Pons (tissue), 1 donor: Measurements from ENCODE around the gene TBC1D22A.

Experiments used
- DNase-seq: peaks from one replicate; pipeline ENCODE4 v3.0.0-alpha.2; 2016; ENCODE audit warnings: low spot score

TBC1D22A gene

DNA sequence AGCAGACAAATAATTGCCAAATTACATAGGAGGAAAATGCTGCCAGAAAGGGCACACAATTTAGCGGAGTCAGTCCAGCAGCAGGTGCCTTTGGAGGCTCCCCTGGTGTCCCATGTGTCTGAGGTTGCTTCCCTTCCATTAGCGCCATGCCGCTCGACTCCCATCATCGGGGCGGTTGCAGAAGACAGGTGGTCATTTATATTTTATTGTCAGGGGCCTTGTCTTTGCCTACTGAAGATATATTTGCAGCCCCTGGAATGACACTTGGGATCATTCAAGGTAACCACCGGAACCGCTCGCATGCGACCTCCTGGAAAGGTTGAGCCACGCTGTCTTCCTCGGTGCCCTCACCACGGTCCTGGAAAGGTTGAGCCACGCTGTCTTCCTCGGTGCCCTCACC, 298.3 kb downstream of the TBC1D22A start:
- no peak for DNase-seq

GRCh38 chr22:47061226-47061625, 298.8 kb downstream of the TBC1D22A start:
- no peak for DNase-seq

DNA sequence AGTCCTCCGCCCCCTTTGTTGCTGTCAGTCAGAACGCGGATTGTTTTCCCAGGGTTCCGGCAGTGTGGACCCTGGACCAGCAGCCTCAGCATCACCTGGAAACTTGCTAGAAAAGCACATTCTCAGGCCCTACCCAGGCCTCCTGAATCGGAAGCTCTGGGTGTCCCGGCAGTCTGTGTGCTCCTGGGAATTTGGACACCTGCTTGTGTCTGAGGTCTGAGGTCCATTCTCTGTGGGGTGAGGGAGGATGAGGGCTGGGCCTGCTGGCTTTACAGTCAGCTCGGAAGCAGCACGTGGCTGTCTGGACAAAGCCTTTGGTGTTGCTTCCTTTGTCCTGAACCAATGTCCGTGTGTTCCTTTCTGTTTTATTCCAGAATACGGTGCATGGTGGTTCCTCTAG, 299.7 kb downstream of the TBC1D22A start:
- DNase-seq = no peak

GRCh38 chr22:47063071-47063509, 300.6 kb downstream of the TBC1D22A start:
- no peak for DNase-seq

GRCh38 chr22:47063606-47064005, 301.2 kb downstream of the TBC1D22A start:
- no peak for DNase-seq

GRCh38 chr22:47064016-47064415, 301.6 kb downstream of the TBC1D22A start:
- no peak for DNase-seq

GRCh38 chr22:47064416-47064815, 302.0 kb downstream of the TBC1D22A start:
- DNase-seq = no peak

GRCh38 chr22:47065756-47066615, 303.5 kb downstream of the TBC1D22A start:
- DNase-seq = no peak

DNA sequence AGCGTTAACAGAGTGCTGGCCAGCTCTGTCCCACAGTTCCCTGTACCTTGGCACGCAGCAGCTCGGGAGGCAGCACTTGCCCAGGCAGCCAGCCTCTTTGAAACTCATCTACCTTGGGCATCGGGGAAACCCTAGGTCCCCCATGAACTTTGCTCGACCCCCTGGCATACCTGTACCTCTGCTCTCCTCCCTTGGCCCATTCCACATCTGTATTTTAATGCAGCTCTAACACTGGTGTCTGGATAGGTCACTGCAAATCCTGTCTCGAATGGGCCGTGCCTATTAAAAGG, 304.1 kb downstream of the TBC1D22A start:
- DNase-seq = no peak

DNA sequence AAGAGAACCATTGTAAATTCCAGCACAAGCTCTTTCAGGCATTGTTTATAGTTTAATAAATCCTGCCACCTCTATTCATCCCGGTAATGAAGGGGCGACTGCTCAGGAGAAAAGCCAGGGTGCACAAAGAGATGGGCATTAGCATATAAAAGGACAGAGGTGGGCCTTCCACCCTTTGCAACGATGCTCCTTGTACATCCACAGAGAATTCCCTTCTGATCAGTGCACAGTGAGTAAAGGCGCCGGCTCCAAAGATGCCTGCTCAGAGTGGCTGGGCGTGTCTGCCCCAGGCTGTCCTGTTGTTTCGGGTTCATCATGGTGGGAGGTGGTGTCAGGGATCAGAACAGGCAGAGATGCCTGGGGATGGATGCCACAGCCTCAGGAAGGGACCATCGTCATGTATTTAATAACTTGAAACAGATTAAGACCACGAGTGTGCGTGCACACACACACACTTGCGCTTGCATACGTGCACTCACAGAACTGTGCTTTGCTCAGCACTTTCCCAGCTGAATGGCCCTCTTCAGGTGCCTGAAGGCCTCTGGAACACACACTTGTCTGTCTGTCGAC, 305.0 kb downstream of the TBC1D22A start:
- DNase-seq = no peak

- DNase-seq = no peak
These were observed 305.6 kb downstream of the TBC1D22A start for GRCh38 chr22:47067911-47068625.

DNA sequence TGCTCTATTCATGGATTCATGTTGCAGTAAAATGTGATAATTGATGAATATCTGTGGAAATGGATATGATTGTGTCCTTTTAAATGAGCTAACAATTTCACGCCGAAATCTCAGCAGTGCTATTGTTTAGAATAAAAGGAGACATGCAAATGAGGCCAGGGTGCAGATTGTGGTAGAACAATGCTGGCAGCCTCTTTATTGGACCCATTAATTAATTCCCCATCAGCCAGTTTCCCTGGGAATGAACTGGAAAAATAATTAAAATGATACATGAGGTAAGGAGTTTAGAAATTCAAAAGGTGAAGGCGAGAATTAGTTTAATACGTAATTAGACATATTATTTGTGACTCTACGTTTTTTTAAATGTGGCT, 306.2 kb downstream of the TBC1D22A start:
- peak; percentile 9 for DNase-seq

DNA sequence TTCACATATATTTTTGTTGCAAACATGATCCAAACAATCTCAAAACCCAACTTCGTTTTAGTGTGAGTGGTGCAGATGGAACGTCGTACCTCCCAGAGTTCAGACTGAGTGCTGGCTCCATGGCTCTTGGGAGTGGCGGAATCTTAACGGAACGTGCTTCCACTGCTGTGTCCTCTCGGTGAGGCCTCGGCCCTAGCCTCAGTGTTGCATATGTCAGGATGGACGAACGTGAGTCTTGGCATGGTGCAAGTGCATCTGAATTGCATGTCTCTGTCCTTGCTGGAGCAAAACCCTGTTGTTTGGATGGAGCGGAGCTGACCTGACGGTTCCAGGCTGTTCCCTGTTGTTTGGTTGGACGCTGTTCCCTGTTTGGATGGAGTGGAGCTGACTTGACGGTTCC, 306.8 kb downstream of the TBC1D22A start:
- DNase-seq = no peak

DNA sequence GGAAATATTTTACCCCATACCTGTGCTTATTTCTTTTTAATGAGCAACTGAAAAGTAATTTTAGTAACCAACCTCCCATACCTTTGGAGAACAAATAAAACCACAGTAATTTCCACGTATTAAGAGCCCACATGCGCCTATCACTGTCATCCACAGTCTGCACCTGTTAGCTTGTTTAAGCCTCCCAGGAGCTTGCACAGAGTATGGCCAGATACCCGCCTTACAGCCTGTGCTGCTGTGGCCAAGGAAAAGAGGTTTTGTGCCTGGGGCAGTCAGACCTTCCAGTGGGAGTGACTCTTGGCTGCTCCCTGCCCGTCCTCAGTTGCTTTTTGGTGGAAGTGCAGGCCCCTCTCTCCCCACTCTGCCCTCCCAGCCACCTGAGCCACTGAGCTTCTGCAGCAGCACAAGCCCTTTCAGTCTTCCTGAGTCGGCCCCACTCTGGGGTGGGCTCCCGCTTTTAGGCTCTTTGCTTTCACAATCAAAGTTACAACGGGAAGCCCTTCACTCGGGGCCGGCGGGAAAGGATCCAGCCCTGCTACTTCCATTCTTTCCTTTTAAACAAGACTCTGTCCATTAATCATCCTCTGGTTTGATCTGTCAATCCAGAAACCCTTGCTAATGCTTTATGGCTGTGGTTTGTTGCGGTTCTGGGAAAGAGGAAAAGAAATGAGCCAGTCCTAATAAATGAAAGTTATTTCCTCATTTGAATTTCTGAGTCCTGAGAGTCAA, 308.8 kb downstream of the TBC1D22A start:
- DNase-seq = no peak

GRCh38 chr22:47071807-47072641, 309.6 kb downstream of the TBC1D22A start:
- no peak for DNase-seq

GRCh38 chr22:47072642-47072967, 310.2 kb downstream of the TBC1D22A start:
- DNase-seq = no peak

DNA sequence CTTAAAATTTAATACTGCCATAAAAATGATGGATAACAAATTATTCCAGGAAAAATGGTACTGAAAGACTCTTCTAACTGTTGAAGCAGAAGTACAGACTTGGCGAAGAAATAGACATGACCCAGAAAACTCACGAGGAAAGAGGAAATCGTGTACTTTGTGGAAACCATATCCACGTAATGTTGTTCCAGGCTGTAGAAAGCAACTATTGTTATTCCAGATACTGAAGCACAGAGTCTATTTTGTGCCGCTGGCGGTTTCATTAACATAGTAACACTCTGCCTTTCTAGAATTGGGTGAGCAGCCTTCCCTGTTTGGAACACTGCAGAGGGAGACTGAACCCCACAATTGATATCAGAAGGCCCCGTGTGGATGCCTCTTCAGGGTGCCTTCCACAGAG, 310.6 kb downstream of the TBC1D22A start:
- peak; percentile 86 for DNase-seq

GRCh38 chr22:47074105-47074504, 311.7 kb downstream of the TBC1D22A start:
- DNase-seq = no peak

- DNase-seq = no peak
These were observed 313.1 kb downstream of the TBC1D22A start for GRCh38 chr22:47075568-47075967.

- no peak for DNase-seq
These were observed 314.3 kb downstream of the TBC1D22A start for GRCh38 chr22:47076758-47077157.

DNA sequence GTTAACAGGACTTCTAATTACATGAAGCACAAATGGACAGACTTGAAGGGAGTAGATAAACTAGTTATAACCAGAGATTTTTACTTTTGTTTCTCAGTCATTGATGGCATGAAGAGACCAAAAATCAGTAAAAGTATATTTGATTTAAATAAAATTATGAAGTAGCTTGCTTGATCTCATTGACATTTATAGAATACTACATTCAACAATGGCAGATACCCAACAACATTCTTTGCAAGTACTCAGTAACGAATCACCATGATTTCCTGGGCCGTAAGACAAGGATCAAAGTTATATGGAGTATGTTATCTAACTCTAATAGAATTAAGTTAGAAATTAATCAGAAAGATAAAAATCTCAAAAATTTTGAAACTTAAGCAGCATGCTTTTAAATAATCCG, 317.6 kb downstream of the TBC1D22A start:
- no peak for DNase-seq

GRCh38 chr22:47082505-47082904, 320.1 kb downstream of the TBC1D22A start:
- DNase-seq = no peak
